ENCODE results near the gene AMOTL1. TPM values are rescaled to one million over a fixed set of nuclear protein-coding genes. Genes with fewer than 3 reads are reported as not detected.

AMOTL1 gene
- total and polyA plus RNA-seq, 12 donors = 3.0 to 26.7 (median 19.5) TPM

- Histone ChIP-seq H3K27ac (peak overlapping the region in 1 of 5 donors; percentile 79), H3K27me3 (no peaks in the 10 kb centered on the region), H3K36me3 (replicated peaks in 1 of 2) (no peaks in the 10 kb centered on the region), H3K4me1 (replicated peaks in 1 of 2) (peaks cover 7 to 29% of the 10 kb centered on the region in 2 donors), H3K4me3 (no peak overlapping the region), H3K9me3 (replicated peaks in 1 of 3) (no peaks in the 10 kb centered on the region)
- intact Hi-C loops (cut with DNase I) = no loop called here
- no peak for TF ChIP-seq CTCF (IDR thresholded peaks at IDR 0.05)
- no peak for TF ChIP-seq POLR2A (IDR thresholded peaks at IDR 0.05)
- 88 to 100% (median 97%) methylated on average over 3 to 4 of the region's 4 CpGs for WGBS, 4 donors
- no peak for DNase-seq
These were observed 33.4 kb upstream of the AMOTL1 start for GRCh38 chr11:94734563-94735275.

GRCh38 chr11:94735907-94736306, 32.2 kb upstream of the AMOTL1 start:
- Histone ChIP-seq H3K4me3 (no peak overlapping the region), H3K9me3 (replicated peaks in 1 of 3) (no peaks in the 10 kb centered on the region), H3K27ac (no peak overlapping the region), H3K27me3 (peaks cover 5% of the 10 kb centered on the region), H3K36me3 (replicated peaks in 1 of 2) (no peaks in the 10 kb centered on the region), H3K4me1 (replicated peaks in 1 of 2) (peaks cover 7 to 29% of the 10 kb centered on the region in 2 donors)
- no peak for DNase-seq
- TF ChIP-seq CTCF (IDR thresholded peaks at IDR 0.05) = no peak
- no peak for TF ChIP-seq POLR2A (IDR thresholded peaks at IDR 0.05)
- WGBS, 4 donors = 64 to 81% (median 68%) methylated on average over 4 of the region's 4 CpGs
- intact Hi-C loops (cut with DNase I) = no loop called here

- 78 to 90% (median 82%) methylated on average over 2 of the region's 2 CpGs for WGBS, 4 donors
- intact Hi-C loops (cut with DNase I) = no loop called here
These were observed 31.0 kb upstream of the AMOTL1 start for GRCh38 chr11:94737171-94737611.

GRCh38 chr11:94738746-94739145, 29.4 kb upstream of the AMOTL1 start:
- intact Hi-C loops (cut with DNase I) = no loop called here
- no peak for TF ChIP-seq POLR2A (IDR thresholded peaks at IDR 0.05)
- TF ChIP-seq CTCF (IDR thresholded peaks at IDR 0.05) = no peak
- 94 to 97% (median 95%) methylated on average over 1 of the region's 1 CpG for WGBS, 4 donors
- Histone ChIP-seq H3K4me3 (no peak overlapping the region), H3K27ac (no peak overlapping the region), H3K36me3 (replicated peaks in 1 of 2) (no peaks in the 10 kb centered on the region), H3K4me1 (replicated peaks in 1 of 2) (peaks cover 0 to 8% of the 10 kb centered on the region in 2 donors), H3K9me3 (replicated peaks in 1 of 3) (no peaks in the 10 kb centered on the region), H3K27me3 (peaks cover 5% of the 10 kb centered on the region)
- no peak for DNase-seq

More at GRCh38 chr11:94737171-94737611, 31.0 kb upstream of the AMOTL1 start:
- Histone ChIP-seq H3K27me3 (peaks cover 5% of the 10 kb centered on the region), H3K36me3 (replicated peaks in 1 of 2) (no peaks in the 10 kb centered on the region), H3K4me3 (no peak overlapping the region), H3K27ac (no peak overlapping the region), H3K4me1 (replicated peaks in 1 of 2) (peaks cover 0 to 16% of the 10 kb centered on the region in 2 donors), H3K9me3 (replicated peaks in 1 of 3) (no peaks in the 10 kb centered on the region)
- DNase-seq = no peak
- TF ChIP-seq POLR2A (IDR thresholded peaks at IDR 0.05) (no peak), CTCF (IDR thresholded peaks at IDR 0.05) (no peak)

Data from adrenal gland (tissue), 12 donors.